Measurements from ENCODE around the gene SLC4A2. TPM values are rescaled to one million over a fixed set of nuclear protein-coding genes. Genes with fewer than 3 reads are reported as not detected.
A peak's percentile ranks its signal among the peaks of the same experiment; 100 is the strongest.

Gene SLC4A2
- total and polyA plus RNA-seq, 7 donors = 12.3 to 124 (median 84.6) TPM

- H3K36me3 ChIP-seq = peaks cover 0 to 16% (median 8%) of the 10 kb centered on the region in 4 donors
- H3K9me3 ChIP-seq = no peaks in the 10 kb centered on the region
- no peaks in the 10 kb centered on the region for H3K27me3 ChIP-seq
- WGBS, 2 donors = 1 to 4% methylated on average over 17 of the region's 17 CpGs
- H3K4me1 ChIP-seq = peaks cover 0 to 63% (median 56%) of the 10 kb centered on the region in 4 donors
- intact Hi-C loops (cut with DNase I) = no loop called here
- TF ChIP-seq CTCF (IDR thresholded peaks at IDR 0.05) = no peak
- H3K4me3 ChIP-seq = peak overlapping the region; percentile 68 to 91 (median 78)
- H3K27ac ChIP-seq = peak overlapping the region; percentile 86 to 96 (median 93)
- no peak for DNase-seq
These were observed 675 bp downstream of the SLC4A2 start for GRCh38 chr7:151060113-151060415.

- H3K4me3 ChIP-seq = peak overlapping the region; percentile 68 to 91 (median 78)
- H3K27me3 ChIP-seq = no peaks in the 10 kb centered on the region
- no peaks in the 10 kb centered on the region for H3K9me3 ChIP-seq
- peak; percentile 82 for DNase-seq
- H3K4me1 ChIP-seq = peaks cover 0 to 63% (median 56%) of the 10 kb centered on the region in 4 donors
- H3K27ac ChIP-seq = peak overlapping the region; percentile 86 to 96 (median 93)
- TF ChIP-seq POLR2A (IDR thresholded peaks at IDR 0.05) (no peak), POLR2AphosphoS5 (IDR thresholded peaks at IDR 0.05) (peak; percentile 24 to 64 (median 45)), EP300 (IDR thresholded peaks at IDR 0.05) (peak in 1 of 4 donors; percentile 24)
- intact Hi-C loops (cut with DNase I) = no loop called here
- WGBS, 2 donors = 8 to 17% methylated on average over 21 of the region's 21 CpGs
- H3K36me3 ChIP-seq = peaks cover 0 to 22% (median 12%) of the 10 kb centered on the region in 4 donors
These were observed 1.2 kb downstream of the SLC4A2 start for GRCh38 chr7:151060416-151061212.

GRCh38 chr7:151061213-151062110, 2.1 kb downstream of the SLC4A2 start:
- H3K27ac ChIP-seq = peak overlapping the region; percentile 86 to 96 (median 93)
- H3K4me1 ChIP-seq = peaks cover 0 to 63% (median 56%) of the 10 kb centered on the region in 4 donors
- 71 to 80% methylated on average over 33 of the region's 33 CpGs for WGBS, 2 donors
- intact Hi-C loops (cut with DNase I) = no loop called here
- H3K9me3 ChIP-seq = no peaks in the 10 kb centered on the region
- no peak for DNase-seq
- no peak for TF ChIP-seq POLR2A (IDR thresholded peaks at IDR 0.05)
- no peak for TF ChIP-seq CTCF (IDR thresholded peaks at IDR 0.05)
- no peak for TF ChIP-seq POLR2AphosphoS5 (IDR thresholded peaks at IDR 0.05)
- no peak for TF ChIP-seq EP300 (IDR thresholded peaks at IDR 0.05)
- H3K27me3 ChIP-seq = no peaks in the 10 kb centered on the region
- H3K36me3 ChIP-seq = peaks cover 3 to 30% (median 17%) of the 10 kb centered on the region in 4 donors
- peak overlapping the region; percentile 68 to 91 (median 78) for H3K4me3 ChIP-seq

GRCh38 chr7:151062111-151062398, 2.7 kb downstream of the SLC4A2 start:
- TF ChIP-seq POLR2A (IDR thresholded peaks at IDR 0.05) = no peak
- no peak for TF ChIP-seq CTCF (IDR thresholded peaks at IDR 0.05)
- no peak for TF ChIP-seq EP300 (IDR thresholded peaks at IDR 0.05)
- no peak for TF ChIP-seq POLR2AphosphoS5 (IDR thresholded peaks at IDR 0.05)
- H3K4me1 ChIP-seq = peaks cover 0 to 58% (median 51%) of the 10 kb centered on the region in 4 donors
- no peaks in the 10 kb centered on the region for H3K27me3 ChIP-seq
- 26 to 70% methylated on average over 11 of the region's 11 CpGs for WGBS, 2 donors
- H3K4me3 ChIP-seq = peak overlapping the region in 1 of 4 donors; percentile 68
- H3K9me3 ChIP-seq = no peaks in the 10 kb centered on the region
- H3K36me3 ChIP-seq = peaks cover 9 to 36% (median 23%) of the 10 kb centered on the region in 4 donors
- H3K27ac ChIP-seq = peak overlapping the region; percentile 86 to 96 (median 93)
- intact Hi-C loops (cut with DNase I) = no loop called here
- no peak for DNase-seq
